ENCODE measurements around the gene PRSS12. TPM values are rescaled to one million over a fixed set of nuclear protein-coding genes. Genes with fewer than 3 reads are reported as not detected.
"Not testable (repeated sequence)": the region's sequence is repeated elsewhere in the genome, so short reads cannot be mapped to it uniquely, and the experiment has no call there.

Gene PRSS12
- total RNA-seq, 4 donors from 2014 or later = 0.09 to 0.29 TPM; not detected in 2

DNA sequence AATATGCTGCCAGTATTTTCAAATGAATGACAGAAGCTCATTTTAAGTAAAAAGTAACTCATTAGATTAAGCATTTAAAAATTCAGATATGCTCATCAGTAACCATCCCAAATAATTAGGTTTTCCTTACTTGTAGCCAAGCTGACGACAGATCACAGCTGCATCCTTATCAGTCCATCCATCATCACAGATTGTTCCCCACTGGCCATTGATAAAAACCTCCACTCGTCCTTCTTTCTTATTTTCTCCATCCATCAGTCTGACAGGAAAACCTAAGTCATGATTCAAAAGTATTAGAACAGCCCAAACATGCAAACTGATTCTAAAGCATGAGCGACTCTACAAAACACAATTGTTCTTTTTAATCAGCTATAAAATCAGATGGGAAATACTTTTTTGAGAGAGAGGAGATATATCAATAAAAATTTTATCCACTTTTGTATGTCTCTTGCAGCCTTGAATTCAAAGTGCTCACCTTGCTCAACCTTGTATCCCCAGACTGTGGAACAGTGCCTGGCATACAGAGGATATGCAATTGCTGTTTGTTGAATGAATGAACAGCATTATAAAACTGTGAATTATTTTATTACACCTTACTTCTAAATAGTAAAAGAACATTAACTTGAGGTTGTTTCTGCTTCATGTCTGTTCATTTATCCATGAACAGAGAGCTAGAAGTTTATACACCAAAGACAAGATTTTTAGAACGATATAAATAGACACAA lies 44.3 kb downstream of the PRSS12 start:
- Histone ChIP-seq H3K27ac (no peak overlapping the region), H3K9me3 (no peaks in the 10 kb centered on the region), H3K4me3 (no peak overlapping the region), H3K4me1 (no peaks in the 10 kb centered on the region), H3K36me3 (no peaks in the 10 kb centered on the region), H3K27me3 (no peaks in the 10 kb centered on the region)
- no peak for ATAC-seq
- DNase-seq = no peak
- TF ChIP-seq, protein P1, sequence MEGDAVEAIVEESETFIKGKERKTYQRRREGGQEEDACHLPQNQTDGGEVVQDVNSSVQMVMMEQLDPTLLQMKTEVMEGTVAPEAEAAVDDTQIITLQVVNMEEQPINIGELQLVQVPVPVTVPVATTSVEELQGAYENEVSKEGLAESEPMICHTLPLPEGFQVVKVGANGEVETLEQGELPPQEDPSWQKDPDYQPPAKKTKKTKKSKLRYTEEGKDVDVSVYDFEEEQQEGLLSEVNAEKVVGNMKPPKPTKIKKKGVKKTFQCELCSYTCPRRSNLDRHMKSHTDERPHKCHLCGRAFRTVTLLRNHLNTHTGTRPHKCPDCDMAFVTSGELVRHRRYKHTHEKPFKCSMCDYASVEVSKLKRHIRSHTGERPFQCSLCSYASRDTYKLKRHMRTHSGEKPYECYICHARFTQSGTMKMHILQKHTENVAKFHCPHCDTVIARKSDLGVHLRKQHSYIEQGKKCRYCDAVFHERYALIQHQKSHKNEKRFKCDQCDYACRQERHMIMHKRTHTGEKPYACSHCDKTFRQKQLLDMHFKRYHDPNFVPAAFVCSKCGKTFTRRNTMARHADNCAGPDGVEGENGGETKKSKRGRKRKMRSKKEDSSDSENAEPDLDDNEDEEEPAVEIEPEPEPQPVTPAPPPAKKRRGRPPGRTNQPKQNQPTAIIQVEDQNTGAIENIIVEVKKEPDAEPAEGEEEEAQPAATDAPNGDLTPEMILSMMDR (IDR thresholded peaks at IDR 0.05 in 4 of 5, conservative IDR thresholded peaks at IDR 0.05 in 1 of 5) = no peak
- no peak for TF ChIP-seq POLR2A (IDR thresholded peaks at IDR 0.05)
- in situ Hi-C loops (cut with MboI; ENCODE audit: low sequenced_read_pairs in 4 of 4) = no loop called here
- intact Hi-C loops (cut with DNase I; ENCODE audit: low total_unique reads) = no loop called here

DNA sequence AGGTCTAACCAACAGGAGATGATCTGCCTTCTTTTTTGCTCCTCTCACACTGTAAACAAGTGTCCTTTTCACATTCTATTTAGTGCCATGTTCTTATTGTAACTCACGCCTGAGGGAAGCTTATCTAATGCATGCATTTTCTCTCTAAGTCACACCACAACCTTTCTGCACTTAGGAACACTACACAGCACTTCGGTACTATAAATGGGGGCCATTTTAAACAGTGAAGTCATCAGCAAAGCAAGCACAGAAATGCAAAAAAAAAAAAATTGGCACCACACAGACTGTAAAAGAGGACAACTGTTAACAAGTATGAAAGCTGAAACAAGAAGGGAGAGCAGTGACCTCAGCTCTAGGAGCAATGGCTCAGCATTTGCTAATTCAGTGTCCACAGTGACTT lies 45.2 kb downstream of the PRSS12 start:
- H3K27ac ChIP-seq = no peak overlapping the region
- TF ChIP-seq, protein P1 (IDR thresholded peaks at IDR 0.05 in 4 of 5, conservative IDR thresholded peaks at IDR 0.05 in 1 of 5) = no peak
- TF ChIP-seq POLR2A (IDR thresholded peaks at IDR 0.05) = no peak
- DNase-seq (no peak), ATAC-seq (no peak)
- H3K27me3 ChIP-seq = no peaks in the 10 kb centered on the region
- H3K4me3 ChIP-seq = no peak overlapping the region
- H3K9me3 ChIP-seq = no peaks in the 10 kb centered on the region
- intact Hi-C loops (cut with DNase I; ENCODE audit: low total_unique reads) (no loop called here), in situ Hi-C loops (cut with MboI; ENCODE audit: low sequenced_read_pairs in 4 of 4) (no loop called here)
- no peaks in the 10 kb centered on the region for H3K4me1 ChIP-seq
- no peaks in the 10 kb centered on the region for H3K36me3 ChIP-seq

DNA sequence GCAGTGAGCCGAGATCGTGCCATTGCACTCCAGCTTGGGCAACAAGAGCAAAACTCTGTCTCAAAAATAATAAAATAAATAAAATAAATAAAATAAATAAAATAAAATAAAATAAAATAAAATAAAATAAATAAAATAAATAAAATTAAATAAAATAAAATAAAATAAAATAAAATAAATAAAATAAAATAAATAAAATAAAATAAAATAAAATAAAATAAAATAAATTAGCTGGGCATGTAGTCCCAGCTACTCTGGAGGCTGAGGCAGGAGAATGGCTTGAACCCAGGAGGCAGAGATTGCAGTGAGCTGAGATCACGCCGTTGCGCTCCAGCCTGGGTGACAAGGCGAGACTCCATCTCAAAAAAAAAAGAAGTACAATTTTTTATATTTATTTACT lies 53.2 kb downstream of the PRSS12 start:
- H3K27ac ChIP-seq; intact Hi-C loops (cut with DNase I; ENCODE audit: low total_unique reads); H3K4me3 ChIP-seq; H3K9me3 ChIP-seq; H3K27me3 ChIP-seq; H3K4me1 ChIP-seq; DNase-seq; H3K36me3 ChIP-seq; ATAC-seq: not testable (repeated sequence)
- in situ Hi-C loops (cut with MboI; ENCODE audit: low sequenced_read_pairs in 4 of 4) = loop anchor here in 2 of 4 donors (25.0 kb wide), 1 partner anchor 388 kb away; the partner anchor contains the start of gene METTL14 (in 2 of the 2)

DNA sequence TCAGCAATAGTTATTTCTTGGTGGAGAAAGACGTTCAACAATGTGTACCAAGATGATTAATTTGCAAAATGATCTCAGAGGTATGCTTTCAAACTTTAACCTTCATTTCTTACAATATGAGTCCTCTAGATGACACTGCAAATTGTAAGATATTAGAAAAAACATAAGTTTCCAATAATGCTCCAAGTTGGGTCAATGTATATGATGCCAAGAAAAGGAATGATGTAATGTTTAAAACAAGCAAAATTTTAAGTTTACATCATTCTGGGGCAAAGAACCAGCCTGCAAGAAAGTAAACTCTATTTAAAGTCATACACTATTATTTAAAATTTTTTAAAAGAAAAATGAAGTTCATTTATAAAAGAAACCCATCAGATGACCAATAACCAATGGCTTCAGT lies 56.1 kb downstream of the PRSS12 start:
- in situ Hi-C loops (cut with MboI; ENCODE audit: low sequenced_read_pairs in 4 of 4) (loop anchor here in 2 of 4 donors (25.0 kb wide), 1 partner anchor 391 kb away; the partner anchor contains the start of gene METTL14 (in 2 of the 2)), intact Hi-C loops (cut with DNase I; ENCODE audit: low total_unique reads) (no loop called here)
- Histone ChIP-seq H3K36me3 (no peaks in the 10 kb centered on the region), H3K4me3 (no peak overlapping the region), H3K27me3 (no peaks in the 10 kb centered on the region), H3K27ac (no peak overlapping the region), H3K9me3 (no peaks in the 10 kb centered on the region), H3K4me1 (no peaks in the 10 kb centered on the region)
- DNase-seq (no peak), ATAC-seq (no peak)
- TF ChIP-seq POLR2A (IDR thresholded peaks at IDR 0.05) = no peak

DNA sequence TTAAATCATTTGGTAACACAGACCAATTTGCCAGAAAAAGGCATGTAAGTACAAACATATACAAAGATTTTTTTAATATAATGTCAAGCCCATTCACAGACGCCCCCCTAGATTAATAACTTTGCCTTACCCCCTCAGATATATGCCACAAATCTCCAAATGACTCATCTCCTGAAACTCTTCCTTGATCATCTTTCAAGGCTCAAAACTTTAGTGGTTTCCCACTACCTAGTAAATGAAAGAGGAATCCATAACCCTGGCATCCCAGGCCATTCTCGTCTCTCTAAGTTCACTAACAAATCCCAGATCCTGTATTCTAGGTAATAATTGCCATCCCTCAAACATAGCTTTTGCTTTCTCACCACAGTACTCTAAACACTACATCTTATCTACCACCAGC lies 61.9 kb downstream of the PRSS12 start:
- Histone ChIP-seq H3K9me3 (no peaks in the 10 kb centered on the region), H3K36me3 (no peaks in the 10 kb centered on the region), H3K27ac (no peak overlapping the region), H3K4me3 (no peak overlapping the region), H3K4me1 (no peaks in the 10 kb centered on the region), H3K27me3 (no peaks in the 10 kb centered on the region)
- ATAC-seq = no peak
- in situ Hi-C loops (cut with MboI; ENCODE audit: low sequenced_read_pairs in 4 of 4) (loop anchor here in 2 of 4 donors (25.0 kb wide), 1 partner anchor 396 kb away; the partner anchor contains the start of gene METTL14 (in 2 of the 2)), intact Hi-C loops (cut with DNase I; ENCODE audit: low total_unique reads) (no loop called here)
- DNase-seq = no peak
- TF ChIP-seq POLR2A (IDR thresholded peaks at IDR 0.05) = no peak
- TF ChIP-seq, protein P1 (IDR thresholded peaks at IDR 0.05 in 4 of 5, conservative IDR thresholded peaks at IDR 0.05 in 1 of 5) = no peak
